Panc1 (cell line): ENCODE data around the gene PNKP.

ENCODE experiments used
- CTCF ChIP-seq: fragments of 450-650 bp; IDR thresholded peaks from 2 replicates; pipeline ENCODE4 v1.5.1; 2017; ENCODE audit warnings: mild to moderate bottlenecking
- TCF7L2 ChIP-seq: IDR thresholded peaks from 2 replicates; pipeline ENCODE4 v1.6.1; 2011; ENCODE audit warnings: mild to moderate bottlenecking, low read depth, low read length, inconsistent platforms

DNA sequence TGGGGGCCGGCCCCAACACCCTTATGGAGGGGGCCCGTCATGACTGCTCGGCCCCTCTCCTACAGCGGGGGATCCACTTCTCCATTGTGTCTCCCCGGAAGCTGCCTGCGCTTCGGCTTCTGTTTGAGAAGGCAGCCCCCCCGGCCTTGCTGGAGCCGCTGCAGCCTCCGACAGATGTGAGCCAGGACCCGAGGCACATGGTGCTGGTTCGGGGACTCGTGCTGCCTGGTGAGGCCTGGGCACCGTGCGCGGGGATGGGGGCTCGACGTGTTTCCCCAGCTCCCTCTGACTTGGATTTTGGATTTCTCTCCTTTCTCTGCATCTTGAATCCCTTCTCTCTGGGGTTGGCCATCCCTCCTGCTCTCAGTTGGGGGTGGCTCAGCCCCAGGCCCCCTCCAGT lies 37.7 kb downstream of the PNKP start:
- TF ChIP-seq CTCF (no peak), TCF7L2 (no peak)
